ENCODE measurements around the gene SMCO2.

DNA sequence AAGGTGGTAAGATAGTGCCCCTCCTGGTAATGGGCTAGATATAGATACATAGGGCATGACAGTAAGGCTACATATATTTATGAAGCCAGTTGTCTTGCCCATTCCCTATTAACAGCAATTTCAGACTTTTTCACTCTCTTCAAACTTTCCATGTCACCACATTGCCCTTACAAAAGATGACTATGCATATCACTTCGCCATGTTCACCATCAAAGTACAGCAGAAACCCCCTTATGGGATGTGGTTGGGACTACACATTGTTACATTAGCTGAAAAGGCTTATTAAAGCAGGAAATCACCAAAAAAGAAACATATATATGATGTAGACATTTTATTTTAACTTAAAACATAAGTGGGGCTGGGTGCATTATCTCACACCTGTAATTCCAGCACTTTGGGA lies 9.8 kb upstream of the SMCO2 start:
- TF ChIP-seq, protein P1, sequence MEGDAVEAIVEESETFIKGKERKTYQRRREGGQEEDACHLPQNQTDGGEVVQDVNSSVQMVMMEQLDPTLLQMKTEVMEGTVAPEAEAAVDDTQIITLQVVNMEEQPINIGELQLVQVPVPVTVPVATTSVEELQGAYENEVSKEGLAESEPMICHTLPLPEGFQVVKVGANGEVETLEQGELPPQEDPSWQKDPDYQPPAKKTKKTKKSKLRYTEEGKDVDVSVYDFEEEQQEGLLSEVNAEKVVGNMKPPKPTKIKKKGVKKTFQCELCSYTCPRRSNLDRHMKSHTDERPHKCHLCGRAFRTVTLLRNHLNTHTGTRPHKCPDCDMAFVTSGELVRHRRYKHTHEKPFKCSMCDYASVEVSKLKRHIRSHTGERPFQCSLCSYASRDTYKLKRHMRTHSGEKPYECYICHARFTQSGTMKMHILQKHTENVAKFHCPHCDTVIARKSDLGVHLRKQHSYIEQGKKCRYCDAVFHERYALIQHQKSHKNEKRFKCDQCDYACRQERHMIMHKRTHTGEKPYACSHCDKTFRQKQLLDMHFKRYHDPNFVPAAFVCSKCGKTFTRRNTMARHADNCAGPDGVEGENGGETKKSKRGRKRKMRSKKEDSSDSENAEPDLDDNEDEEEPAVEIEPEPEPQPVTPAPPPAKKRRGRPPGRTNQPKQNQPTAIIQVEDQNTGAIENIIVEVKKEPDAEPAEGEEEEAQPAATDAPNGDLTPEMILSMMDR (IDR thresholded peaks at IDR 0.05) = no peak
- TF ChIP-seq POLR2A (IDR thresholded peaks at IDR 0.05) = no peak
- no peak for TF ChIP-seq EP300 (IDR thresholded peaks at IDR 0.05)
